HL-60 (cell line): ENCODE data around the gene AMELX.

Experiments
- DNase-seq, 2 experiments: peaks; one replicate each; pipeline ENCODE4 v3.0.0-alpha.2; 2010 to 2020; ENCODE audit warnings: low read depth in 1 of 2, low spot score in 1 of 2
- H3K27ac ChIP-seq: fragments of 250-450 bp; sonication (Bioruptor Pico); replicated peaks from 2 replicates; pipeline ENCODE4 v1.5.1; 2020; ENCODE audit warnings: mild to moderate bottlenecking, moderate library complexity
- H3K27me3 ChIP-seq: fragments of 250-450 bp; sonication (Bioruptor Pico); 2 replicates; pipeline ENCODE4 v1.5.1; 2021; ENCODE audit warnings: mild to moderate bottlenecking, moderate library complexity; ENCODE audit not compliant: insufficient read depth, poor library complexity, severe bottlenecking
- H3K4me3 ChIP-seq: replicated peaks from 2 replicates; pipeline ENCODE4 v1.5.1; 2011; ENCODE audit warnings: mild to moderate bottlenecking, control low read depth, low read length; ENCODE audit not compliant: insufficient read depth
- GABPA ChIP-seq: IDR thresholded peaks from 2 replicates; pipeline ENCODE4 v1.6.1; 2012; ENCODE audit warnings: low read depth
- POLR2AphosphoS5 ChIP-seq: IDR thresholded peaks from 2 replicates; pipeline ENCODE4 v1.6.1; 2012; ENCODE audit warnings: low read depth
- REST ChIP-seq: IDR thresholded peaks from 2 replicates; pipeline ENCODE4 v1.6.1; 2012; ENCODE audit warnings: low read depth; ENCODE audit not compliant: insufficient replicate concordance
- SPI1 ChIP-seq: IDR thresholded peaks from 2 replicates; pipeline ENCODE4 v1.6.1; 2012; ENCODE audit warnings: low read depth, mild to moderate bottlenecking, borderline replicate concordance
- TF ChIP-seq, protein P1 (sequence below): IDR thresholded peaks from one replicate; pipeline ENCODE4 v1.5.1; 2011; ENCODE audit warnings: low read length, control low read depth, inconsistent platforms; ENCODE audit not compliant: insufficient read depth

Gene AMELX

DNA sequence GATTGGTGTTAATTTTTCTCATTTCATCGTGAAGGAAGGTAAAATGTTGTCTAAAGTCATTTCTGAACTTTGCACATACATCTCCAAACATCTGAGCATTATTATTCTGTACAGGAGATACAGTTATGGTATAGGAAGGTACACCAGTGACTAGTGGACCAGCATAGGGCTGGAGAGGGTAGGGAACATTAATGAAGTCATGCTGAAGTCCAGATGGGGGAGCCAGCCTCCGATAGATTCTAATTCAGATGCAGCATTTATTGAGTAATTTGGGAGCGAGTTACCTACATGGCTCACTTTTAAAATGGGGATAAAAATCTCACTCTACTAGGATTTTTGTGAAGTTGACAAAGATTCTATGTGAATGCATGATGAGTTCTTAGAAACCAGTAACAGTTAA is 34.9 kb downstream of the AMELX start:
- H3K27me3 ChIP-seq, result no peaks in the 10 kb centered on the region
- no peak overlapping the region for H3K4me3 ChIP-seq
- H3K27ac ChIP-seq, result no peak overlapping the region
- no peak for DNase-seq
- TF ChIP-seq SPI1, result no peak
- TF ChIP-seq, protein P1, sequence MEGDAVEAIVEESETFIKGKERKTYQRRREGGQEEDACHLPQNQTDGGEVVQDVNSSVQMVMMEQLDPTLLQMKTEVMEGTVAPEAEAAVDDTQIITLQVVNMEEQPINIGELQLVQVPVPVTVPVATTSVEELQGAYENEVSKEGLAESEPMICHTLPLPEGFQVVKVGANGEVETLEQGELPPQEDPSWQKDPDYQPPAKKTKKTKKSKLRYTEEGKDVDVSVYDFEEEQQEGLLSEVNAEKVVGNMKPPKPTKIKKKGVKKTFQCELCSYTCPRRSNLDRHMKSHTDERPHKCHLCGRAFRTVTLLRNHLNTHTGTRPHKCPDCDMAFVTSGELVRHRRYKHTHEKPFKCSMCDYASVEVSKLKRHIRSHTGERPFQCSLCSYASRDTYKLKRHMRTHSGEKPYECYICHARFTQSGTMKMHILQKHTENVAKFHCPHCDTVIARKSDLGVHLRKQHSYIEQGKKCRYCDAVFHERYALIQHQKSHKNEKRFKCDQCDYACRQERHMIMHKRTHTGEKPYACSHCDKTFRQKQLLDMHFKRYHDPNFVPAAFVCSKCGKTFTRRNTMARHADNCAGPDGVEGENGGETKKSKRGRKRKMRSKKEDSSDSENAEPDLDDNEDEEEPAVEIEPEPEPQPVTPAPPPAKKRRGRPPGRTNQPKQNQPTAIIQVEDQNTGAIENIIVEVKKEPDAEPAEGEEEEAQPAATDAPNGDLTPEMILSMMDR, result no peak
- no peak for TF ChIP-seq REST
- TF ChIP-seq GABPA, result no peak
- TF ChIP-seq POLR2AphosphoS5, result no peak

DNA sequence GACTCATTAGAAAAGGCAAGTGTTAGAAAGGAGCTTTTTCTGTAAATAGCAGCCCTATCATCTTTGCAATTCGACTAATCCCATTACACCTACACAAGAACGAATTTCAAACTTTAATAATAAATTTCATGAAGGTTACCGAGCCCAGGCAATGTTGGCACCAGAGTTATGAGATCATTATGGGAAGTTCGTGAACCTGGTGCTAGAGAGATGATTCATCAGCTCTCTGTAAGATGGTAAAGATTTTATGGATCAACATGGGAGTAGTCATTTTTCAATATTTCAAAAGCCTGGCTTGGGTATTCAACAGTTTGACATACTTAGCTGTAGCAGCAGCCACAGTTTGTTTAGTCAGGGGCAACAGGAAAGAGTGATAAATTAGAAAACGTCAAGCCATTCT is 35.8 kb downstream of the AMELX start:
- no peak for DNase-seq
- no peaks in the 10 kb centered on the region for H3K27me3 ChIP-seq
- H3K27ac ChIP-seq, result no peak overlapping the region
- no peak for TF ChIP-seq SPI1
- TF ChIP-seq GABPA, result no peak
- no peak for TF ChIP-seq POLR2AphosphoS5
- TF ChIP-seq, protein P1, result no peak
- no peak for TF ChIP-seq REST
- no peak overlapping the region for H3K4me3 ChIP-seq

DNA sequence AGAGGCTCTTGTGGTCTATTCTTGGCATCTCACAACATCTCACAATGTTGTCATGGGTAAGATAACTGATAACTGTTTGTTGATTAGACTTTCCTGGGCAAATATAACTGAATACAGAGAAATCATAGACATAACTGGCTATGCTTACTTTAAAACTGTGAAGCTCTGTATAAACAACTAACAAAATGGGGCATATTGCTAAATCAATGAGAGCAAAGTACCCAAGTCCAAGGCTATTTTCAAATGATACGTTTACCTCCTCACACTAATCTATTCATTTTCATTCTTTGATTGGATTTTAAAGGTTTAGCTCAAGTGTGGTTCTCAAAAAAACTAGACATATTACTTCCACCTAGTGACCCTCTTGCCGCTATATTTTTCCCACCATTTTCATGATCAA is 38.6 kb downstream of the AMELX start:
- H3K27ac ChIP-seq, result no peak overlapping the region
- H3K4me3 ChIP-seq, result no peak overlapping the region
- no peak for DNase-seq
- no peaks in the 10 kb centered on the region for H3K27me3 ChIP-seq
- TF ChIP-seq, protein P1, result no peak
- TF ChIP-seq GABPA, result no peak
- no peak for TF ChIP-seq REST
- TF ChIP-seq SPI1, result no peak
- no peak for TF ChIP-seq POLR2AphosphoS5
